Measurements from ENCODE around the gene LRRFIP1. TPM values are rescaled to one million over a fixed set of nuclear protein-coding genes. Genes with fewer than 3 reads are reported as not detected.

LRRFIP1 gene
- total RNA-seq, 1 donor from 2014 or later, result 115 TPM

DNA sequence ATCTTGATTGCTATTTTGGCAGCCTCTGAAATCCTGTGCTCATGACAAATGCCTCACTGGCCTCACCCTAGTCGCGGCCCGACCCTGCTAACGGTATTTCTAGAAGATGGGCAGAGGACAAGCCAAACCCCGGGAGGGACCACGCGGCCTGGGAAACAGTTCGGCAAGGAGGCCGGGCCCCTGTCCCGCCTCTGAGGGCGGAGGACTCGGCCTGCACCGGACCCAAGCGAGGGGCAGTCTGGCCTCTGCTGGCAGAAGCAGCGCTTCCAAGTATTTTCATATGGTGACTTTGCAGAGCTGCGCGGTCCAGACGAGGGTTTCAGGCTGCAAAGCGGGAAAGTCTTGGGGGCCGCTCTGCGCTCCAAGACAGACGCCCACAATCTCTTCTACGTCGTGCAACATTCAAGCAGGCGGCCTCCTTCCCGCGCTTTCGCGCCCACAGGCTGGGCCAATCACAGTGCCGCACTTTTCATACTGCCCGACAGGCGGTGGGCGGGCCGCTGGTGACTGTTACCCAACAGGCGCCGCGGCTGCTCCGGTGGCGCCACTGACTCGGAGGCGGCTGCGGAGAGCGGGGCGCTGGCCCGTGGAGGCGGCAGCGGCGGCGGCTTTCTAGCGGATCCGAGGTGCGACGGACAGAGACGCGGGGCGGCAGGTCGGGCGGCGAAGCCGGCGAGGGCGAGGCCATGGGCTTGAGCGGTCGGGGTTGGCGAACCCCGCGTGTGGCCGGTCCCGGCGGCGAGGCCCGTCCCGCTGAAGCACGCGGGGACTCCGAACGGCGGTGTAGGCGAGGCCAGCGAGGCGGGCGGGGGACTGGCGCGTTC, 171.1 kb downstream of the LRRFIP1 start, which contains the start of gene RBM44:
TSS of gene RBM44 (plus strand) at position 544 of the 824 bp plus-strand sequence. CDS start 14,831 bp downstream, outside the sequence.
- Histone ChIP-seq H3K36me3 (ENCODE audit: control insufficient read depth, insufficient read depth, low read length) (no peaks in the 10 kb centered on the region), H3K27me3 (ENCODE audit: control insufficient read depth, insufficient read depth, low read length) (peaks cover 2% of the 10 kb centered on the region)
- FAIRE-seq, result no peak

DNA sequence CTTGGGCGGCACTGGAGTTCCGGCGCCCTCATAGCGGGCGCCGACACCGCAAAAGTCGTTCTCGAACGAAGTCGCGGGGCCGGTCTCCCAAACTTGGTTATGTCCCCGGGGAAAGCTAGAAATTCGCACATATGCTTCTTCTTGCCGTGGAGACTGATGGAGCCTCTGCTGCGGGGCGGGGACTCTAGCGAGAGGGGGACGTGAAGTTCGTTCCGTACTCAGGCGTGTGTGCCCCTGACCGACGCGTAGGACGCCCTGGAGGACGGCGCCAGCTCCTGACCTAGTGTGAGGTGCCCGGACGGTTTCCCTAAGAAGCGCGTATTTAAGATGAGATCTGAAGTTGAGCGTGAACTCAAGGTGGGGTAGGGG, 171.7 kb downstream of the LRRFIP1 start:
- Histone ChIP-seq H3K27me3 (ENCODE audit: control insufficient read depth, insufficient read depth, low read length) (peaks cover 2% of the 10 kb centered on the region), H3K4me3 (ENCODE audit: low read depth, low read length) (no peak overlapping the region), H3K36me3 (ENCODE audit: control insufficient read depth, insufficient read depth, low read length) (no peaks in the 10 kb centered on the region)
- no peak for DNase-seq (ENCODE audit: low read depth)
- no peak for FAIRE-seq
- TF ChIP-seq, protein P1, sequence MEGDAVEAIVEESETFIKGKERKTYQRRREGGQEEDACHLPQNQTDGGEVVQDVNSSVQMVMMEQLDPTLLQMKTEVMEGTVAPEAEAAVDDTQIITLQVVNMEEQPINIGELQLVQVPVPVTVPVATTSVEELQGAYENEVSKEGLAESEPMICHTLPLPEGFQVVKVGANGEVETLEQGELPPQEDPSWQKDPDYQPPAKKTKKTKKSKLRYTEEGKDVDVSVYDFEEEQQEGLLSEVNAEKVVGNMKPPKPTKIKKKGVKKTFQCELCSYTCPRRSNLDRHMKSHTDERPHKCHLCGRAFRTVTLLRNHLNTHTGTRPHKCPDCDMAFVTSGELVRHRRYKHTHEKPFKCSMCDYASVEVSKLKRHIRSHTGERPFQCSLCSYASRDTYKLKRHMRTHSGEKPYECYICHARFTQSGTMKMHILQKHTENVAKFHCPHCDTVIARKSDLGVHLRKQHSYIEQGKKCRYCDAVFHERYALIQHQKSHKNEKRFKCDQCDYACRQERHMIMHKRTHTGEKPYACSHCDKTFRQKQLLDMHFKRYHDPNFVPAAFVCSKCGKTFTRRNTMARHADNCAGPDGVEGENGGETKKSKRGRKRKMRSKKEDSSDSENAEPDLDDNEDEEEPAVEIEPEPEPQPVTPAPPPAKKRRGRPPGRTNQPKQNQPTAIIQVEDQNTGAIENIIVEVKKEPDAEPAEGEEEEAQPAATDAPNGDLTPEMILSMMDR (IDR thresholded peaks at IDR 0.05; ENCODE audit: insufficient read depth, low read length, severe bottlenecking), result no peak

More for the DNA sequence above, 171.1 kb downstream of the LRRFIP1 start, which contains the start of gene RBM44:
- no peak for DNase-seq (ENCODE audit: low read depth)
- no peak within 1 kb of the TSS for H3K4me3 ChIP-seq (ENCODE audit: low read depth, low read length)
- TF ChIP-seq, protein P1 (IDR thresholded peaks at IDR 0.05; ENCODE audit: insufficient read depth, low read length, severe bottlenecking), result no peak

DNA sequence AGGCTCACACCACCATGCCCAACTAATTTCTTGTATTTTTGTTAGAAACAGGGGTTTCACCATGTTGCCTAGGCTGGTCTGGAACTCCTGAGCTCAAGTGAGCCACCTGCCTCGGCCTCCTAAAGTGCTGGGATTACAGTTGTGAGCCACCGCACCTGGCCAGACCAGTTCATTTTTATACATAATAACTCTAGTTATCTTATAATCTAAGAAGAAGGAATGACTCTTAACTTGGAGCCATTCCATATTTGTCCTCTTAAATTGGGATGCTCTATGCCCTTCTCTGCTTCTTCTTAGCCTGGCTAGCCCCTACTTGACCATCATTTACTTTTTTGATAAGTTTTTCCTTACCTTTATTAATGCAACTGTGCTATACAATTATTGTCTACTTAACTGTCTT, 174.1 kb downstream of the LRRFIP1 start:
- no peaks in the 10 kb centered on the region for H3K36me3 ChIP-seq (ENCODE audit: control insufficient read depth, insufficient read depth, low read length)
- TF ChIP-seq, protein P1 (IDR thresholded peaks at IDR 0.05; ENCODE audit: insufficient read depth, low read length, severe bottlenecking), result no peak
- FAIRE-seq (no peak), DNase-seq (ENCODE audit: low read depth) (no peak)
- H3K27me3 ChIP-seq (ENCODE audit: control insufficient read depth, insufficient read depth, low read length), result peaks cover 2% of the 10 kb centered on the region
- H3K4me3 ChIP-seq (ENCODE audit: low read depth, low read length), result no peak overlapping the region

DNA sequence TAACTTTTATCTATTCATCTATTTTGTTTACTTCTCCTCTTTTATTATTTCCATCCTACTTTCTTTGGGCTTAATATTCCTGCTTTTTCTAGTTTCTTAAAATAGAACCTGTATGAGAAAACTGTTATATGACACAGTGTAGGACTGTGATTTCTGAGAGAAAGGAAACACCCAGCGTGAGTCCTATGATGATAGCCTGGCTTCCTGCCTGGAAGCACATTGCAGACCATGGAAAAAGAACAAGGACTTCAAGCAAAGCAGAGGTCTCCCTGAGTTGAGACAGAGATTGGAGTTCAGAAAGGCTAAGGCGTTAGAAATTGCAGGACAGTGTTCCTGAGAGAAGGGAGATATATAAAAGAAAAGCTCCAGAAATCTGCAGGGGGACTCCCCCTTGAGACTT, 178.9 kb downstream of the LRRFIP1 start:
- Histone ChIP-seq H3K36me3 (ENCODE audit: control insufficient read depth, insufficient read depth, low read length) (no peaks in the 10 kb centered on the region), H3K4me3 (ENCODE audit: low read depth, low read length) (no peak overlapping the region), H3K27me3 (ENCODE audit: control insufficient read depth, insufficient read depth, low read length) (peaks cover 5% of the 10 kb centered on the region)
- FAIRE-seq (no peak), DNase-seq (ENCODE audit: low read depth) (no peak)
- TF ChIP-seq, protein P1 (IDR thresholded peaks at IDR 0.05; ENCODE audit: insufficient read depth, low read length, severe bottlenecking), result no peak

DNA sequence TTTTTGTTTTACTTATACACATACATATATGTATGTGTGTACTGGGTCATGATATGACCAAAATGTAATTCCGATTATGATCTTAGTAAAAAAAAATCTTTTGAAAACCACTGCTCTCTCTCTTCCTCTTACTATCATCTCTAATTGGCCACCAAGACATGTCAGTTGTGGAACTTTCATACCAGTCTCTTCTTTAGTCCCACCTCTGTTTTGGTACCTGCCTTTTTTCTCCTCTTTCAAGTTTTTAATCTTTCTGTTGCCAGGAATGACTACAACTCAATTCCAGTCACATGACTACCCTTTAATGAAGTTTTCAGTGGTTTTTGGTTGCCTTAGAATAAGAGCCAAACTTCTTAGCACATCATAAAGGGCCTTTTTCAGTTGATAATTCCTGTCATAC, 188.2 kb downstream of the LRRFIP1 start:
- TF ChIP-seq, protein P1 (IDR thresholded peaks at IDR 0.05; ENCODE audit: insufficient read depth, low read length, severe bottlenecking), result no peak
- no peak overlapping the region for H3K4me3 ChIP-seq (ENCODE audit: low read depth, low read length)
- FAIRE-seq (no peak), DNase-seq (ENCODE audit: low read depth) (no peak)
- peaks cover 6% of the 10 kb centered on the region for H3K27me3 ChIP-seq (ENCODE audit: control insufficient read depth, insufficient read depth, low read length)
- no peaks in the 10 kb centered on the region for H3K36me3 ChIP-seq (ENCODE audit: control insufficient read depth, insufficient read depth, low read length)

Measured in bronchial epithelial cell (primary cell).